HG03571 (cell line): Measurements from ENCODE around the gene CENPT.

Source experiments
- ATAC-seq: cut with Tn5 transposase; IDR thresholded peaks from one replicate; pipeline ENCODE4 v1.9.1; 2021; ENCODE audit not compliant: unreplicated experiment

The CENPT gene

GRCh38 chr16:67814567-67814966 lies 32.9 kb downstream of the CENPT start:
- no peak for ATAC-seq

GRCh38 chr16:67811899-67812298 lies 35.6 kb downstream of the CENPT start:
- no peak for ATAC-seq

- no peak for ATAC-seq
Observed at GRCh38 chr16:67807148-67807682, 40.3 kb downstream of the CENPT start.

- ATAC-seq, result peak; percentile 88
Observed at GRCh38 chr16:67806428-67807147, 40.9 kb downstream of the CENPT start, which contains the start of the genes RANBP10 and TSNAXIP1. Gene RANBP10, minus strand, starts transcription at chr16:67806560. Its CDS starts 24 bp downstream, at chr16:67806536. Gene TSNAXIP1, plus strand, starts transcription at chr16:67806889. Its CDS starts 261 bp downstream, at chr16:67807150.

GRCh38 chr16:67805718-67806427 lies 41.6 kb downstream of the CENPT start:
- ATAC-seq, result peak; percentile 1

GRCh38 chr16:67804853-67805542 lies 42.5 kb downstream of the CENPT start:
- ATAC-seq, result no peak

- ATAC-seq, result no peak
Observed at GRCh38 chr16:67803894-67804293, 43.6 kb downstream of the CENPT start.

GRCh38 chr16:67801883-67802282 lies 45.6 kb downstream of the CENPT start:
- no peak for ATAC-seq

- ATAC-seq, result no peak
Observed at GRCh38 chr16:67801241-67801640, 46.3 kb downstream of the CENPT start.

- no peak for ATAC-seq
Observed at GRCh38 chr16:67800338-67800926, 47.1 kb downstream of the CENPT start.

- no peak for ATAC-seq
Observed at GRCh38 chr16:67796099-67796718, 51.3 kb downstream of the CENPT start.

- ATAC-seq, result no peak
Observed at GRCh38 chr16:67790071-67790470, 57.4 kb downstream of the CENPT start.

GRCh38 chr16:67786491-67786890 lies 61.0 kb downstream of the CENPT start:
- ATAC-seq, result no peak

GRCh38 chr16:67783353-67783725 lies 64.2 kb downstream of the CENPT start:
- no peak for ATAC-seq

- ATAC-seq, result no peak
Observed at GRCh38 chr16:67782567-67783352, 64.7 kb downstream of the CENPT start.

GRCh38 chr16:67781565-67781921 lies 66.0 kb downstream of the CENPT start:
- ATAC-seq, result no peak

GRCh38 chr16:67780847-67781564 lies 66.5 kb downstream of the CENPT start:
- ATAC-seq, result no peak

- no peak for ATAC-seq
Observed at GRCh38 chr16:67779256-67780014, 68.1 kb downstream of the CENPT start.
